Stromal cell of bone marrow (primary cell): ENCODE measurements around the gene ENPP1.
A peak's percentile ranks its signal among the peaks of the same experiment; 100 is the strongest.
"Not testable (repeated sequence)": the region's sequence is repeated elsewhere in the genome, so short reads cannot be mapped to it uniquely, and the experiment has no call there.

Experiments
- DNase-seq: peaks from one replicate; pipeline ENCODE4 v3.0.0-alpha.2; 2012; ENCODE audit warnings: low read depth

The ENPP1 gene

DNA sequence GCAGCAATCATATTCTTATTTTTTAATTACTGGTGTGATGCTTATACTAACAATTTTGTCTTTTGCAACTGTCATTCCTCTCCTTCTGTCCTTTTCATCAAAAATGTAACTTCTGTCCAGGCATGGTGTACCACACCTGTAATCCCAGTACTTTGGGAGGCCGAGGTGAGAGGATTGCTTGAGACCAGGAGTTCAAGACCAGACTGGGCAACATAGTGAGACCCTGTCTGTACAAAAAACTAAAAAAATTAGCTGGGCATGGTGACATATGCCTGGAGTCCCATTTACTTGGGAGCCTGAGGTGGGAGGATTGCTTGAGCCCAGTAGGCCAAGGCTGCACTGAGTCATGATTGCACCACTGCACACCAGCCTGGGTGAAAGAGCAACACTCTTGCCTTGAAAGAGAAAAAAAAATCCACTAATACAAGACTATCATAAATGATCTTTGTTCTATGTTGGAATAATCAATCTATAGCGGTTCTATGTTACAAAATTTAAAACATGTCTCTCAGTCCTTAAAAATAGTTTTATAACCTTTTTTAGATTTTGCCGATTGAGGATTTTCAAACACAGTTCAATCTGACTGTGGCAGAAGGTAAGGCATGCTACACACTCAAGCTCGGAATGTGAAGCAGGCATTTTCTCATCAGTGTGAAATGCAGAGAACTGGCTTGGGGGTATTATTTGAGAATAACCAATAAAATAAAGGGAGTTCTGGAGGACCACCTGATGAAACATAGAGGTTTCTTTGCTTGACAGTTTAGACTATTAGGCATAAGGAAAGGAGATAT is 70.4 kb downstream of the ENPP1 start:
- DNase-seq = no peak

DNA sequence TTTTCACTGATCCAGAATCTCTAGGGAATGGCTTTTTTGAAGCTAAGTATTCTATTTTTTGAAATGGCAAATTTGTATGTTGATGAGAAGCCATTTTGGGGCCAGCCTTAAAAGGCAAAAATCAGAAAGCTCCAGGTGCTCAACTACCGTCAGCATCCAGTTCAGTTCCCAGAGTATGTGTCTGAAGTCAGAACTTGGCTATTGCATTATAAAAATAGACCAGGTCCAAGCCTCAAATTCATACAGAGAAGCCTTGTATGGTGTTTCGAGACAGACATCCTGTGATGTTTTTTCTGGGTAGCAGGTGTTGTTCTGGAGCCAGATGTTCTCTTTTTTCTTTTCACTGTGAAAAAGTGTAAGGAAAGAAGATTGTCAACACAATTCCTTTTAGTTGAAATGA is 75.2 kb downstream of the ENPP1 start:
- DNase-seq = no peak

DNA sequence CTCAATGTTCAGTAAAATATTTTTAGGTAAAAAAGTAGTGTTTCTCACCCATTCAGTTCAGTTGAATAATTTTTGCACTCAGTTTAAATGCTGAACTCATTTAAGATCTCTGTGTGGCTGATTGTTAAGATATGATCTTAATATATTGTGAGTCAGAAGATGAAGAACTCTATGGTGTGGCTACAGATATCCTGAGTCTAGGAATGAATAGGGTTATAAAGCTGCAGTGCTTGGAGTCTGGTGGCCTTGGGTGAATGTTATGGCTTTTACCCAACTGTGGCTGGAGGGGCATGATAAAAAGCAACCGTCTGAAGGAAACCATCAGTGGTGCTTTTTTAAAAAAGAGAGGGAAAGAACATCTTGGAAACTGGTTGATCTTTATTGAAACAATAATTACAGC is 77.4 kb downstream of the ENPP1 start:
- no peak for DNase-seq

DNA sequence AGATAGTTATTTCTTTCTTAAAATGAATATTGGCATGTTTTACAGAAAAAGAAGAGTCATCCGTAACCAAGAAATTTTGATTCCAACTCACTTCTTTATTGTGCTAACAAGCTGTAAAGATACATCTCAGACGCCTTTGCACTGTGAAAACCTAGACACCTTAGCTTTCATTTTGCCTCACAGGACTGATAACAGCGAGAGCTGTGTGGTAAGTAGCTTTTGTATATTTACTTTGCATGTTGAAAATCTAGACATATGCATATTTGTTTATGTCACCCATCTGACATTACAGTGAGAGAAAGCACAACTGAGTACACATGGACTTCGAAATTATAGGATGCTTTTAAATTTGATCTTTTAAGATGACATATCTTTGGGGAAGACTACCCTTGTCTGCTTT is 78.7 kb downstream of the ENPP1 start:
- DNase-seq = no peak

DNA sequence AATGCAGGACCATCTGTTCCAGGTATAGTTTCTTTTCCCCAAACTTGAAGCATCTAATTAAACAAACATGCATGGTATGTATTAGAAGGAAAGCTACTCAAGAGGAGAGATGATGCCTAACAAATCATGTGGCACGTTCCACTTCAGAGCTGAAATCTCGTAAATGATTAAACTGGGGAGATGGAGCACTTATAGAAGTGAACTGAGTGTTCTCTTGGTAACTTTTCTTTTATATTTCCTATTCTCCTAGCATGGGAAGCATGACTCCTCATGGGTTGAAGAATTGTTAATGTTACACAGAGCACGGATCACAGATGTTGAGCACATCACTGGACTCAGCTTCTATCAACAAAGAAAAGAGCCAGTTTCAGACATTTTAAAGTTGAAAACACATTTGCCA is 82.3 kb downstream of the ENPP1 start:
- no peak for DNase-seq

DNA sequence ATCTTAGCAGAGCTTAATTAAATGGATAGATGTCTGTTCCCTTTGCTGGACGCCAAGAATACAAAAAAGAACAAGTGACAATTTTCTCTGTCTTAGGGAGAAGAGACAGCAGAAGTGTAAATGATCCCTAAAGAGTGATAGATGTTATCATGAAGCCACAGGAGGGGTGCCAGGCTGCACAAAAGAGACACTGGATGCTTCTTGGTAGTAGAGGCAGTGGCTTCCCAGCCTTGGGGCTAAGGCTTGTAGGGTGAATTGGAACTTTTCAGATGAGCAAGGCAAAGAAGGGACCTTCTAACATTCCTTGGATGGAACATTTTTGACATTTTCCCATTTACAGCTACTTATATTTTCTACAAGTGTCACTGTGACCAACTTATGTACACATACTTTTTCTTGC is 85.4 kb downstream of the ENPP1 start:
- DNase-seq = no peak

DNA sequence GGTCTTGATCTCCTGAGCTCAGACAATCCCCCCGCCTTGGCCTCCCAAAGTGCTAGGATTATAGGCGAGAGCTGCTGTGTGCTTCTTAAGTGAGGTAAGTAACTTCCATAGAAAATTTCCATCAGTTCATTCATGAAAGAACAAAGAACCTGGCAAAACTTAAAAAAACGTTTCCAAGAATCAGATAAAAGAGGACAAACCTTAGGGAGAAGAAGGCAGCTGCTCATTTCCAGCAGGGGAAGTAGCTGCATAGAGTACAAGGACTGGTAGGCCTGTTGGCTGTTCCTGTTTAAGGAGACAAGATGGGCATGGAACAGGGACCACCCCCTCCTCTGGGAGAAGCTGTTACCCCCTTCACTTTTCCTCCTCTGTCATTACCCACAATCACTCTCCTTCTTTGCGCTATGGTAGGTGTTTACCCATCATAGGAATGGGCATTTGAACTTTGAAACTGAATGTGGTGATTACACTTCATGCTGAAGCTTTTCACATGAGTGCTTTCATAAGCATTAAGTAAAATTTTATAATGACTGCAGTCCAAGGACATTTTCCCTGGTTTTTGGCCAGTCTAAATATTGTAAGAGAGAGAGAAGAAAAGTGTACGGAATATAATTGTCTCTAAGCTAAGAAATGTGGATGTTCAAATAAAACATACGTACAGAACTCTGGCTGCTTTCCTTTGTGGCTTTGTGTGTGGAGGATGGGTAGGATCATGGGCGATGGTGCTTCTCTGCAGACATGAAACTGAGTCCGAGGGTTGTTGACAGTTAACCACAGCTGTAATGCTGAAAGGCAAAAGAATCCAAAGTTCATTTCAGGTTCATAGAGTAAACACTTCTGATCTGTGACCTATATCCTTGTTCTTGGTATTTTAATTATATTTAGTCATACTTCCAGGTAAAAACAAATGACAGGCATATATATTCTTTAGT is 86.9 kb downstream of the ENPP1 start:
- no peak for DNase-seq

DNA sequence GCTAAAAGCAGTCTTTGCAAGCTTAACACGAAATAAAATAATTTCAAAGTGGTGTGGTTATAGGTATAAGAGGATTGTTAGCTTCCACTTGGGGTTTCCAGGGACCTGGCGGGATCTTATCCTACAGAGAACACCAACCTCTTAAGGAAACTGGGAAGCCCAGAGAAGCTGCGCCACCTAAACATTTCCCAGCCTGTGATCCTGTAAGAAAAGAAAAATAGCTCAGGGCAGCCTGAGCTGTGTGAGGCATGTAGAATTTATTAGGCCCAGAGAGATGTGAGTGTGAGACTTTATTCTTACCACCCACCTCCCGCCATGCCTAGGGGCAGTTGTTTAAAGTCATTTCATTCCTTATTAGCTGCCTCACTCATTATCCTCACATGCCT is 89.2 kb downstream of the ENPP1 start:
- DNase-seq = no peak

DNA sequence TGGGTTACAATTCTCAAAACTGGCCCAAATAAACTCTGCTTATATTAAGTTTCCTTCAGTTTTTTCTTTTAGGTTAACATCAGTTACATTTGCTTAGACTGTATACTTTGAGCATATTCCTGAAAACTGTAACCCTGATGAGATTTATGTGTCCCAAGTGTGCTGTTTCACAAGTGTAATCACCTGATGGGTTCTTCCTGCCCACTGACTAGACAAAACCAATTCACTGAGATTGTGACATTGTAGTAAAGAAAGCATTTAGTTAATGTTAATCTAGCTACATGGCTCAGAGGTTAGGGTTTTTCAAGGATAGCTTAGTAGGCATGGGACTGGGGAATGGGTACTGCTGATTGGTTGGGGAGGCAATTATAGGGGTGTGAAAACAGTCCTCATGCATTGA is 89.8 kb downstream of the ENPP1 start:
- DNase-seq = no peak

DNA sequence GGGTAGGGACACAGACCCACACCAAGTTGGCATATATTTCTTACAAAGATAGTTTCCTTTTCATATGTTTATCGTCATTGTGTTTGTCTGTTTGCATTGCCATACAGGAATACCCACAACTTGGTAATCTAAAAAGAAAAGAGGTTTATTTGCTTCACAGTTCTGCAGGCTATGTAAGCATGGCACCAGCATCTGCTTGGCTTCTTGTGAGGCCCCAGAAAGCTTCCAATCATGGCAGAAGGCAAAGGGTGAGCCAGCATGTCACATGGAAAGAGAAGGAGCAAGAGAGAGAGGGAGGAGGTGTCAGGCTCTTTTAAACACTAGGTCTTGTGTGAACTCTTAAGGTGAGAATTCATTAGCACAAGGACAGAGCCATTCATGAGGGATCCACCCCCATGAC is 90.9 kb downstream of the ENPP1 start:
- DNase-seq = no peak

DNA sequence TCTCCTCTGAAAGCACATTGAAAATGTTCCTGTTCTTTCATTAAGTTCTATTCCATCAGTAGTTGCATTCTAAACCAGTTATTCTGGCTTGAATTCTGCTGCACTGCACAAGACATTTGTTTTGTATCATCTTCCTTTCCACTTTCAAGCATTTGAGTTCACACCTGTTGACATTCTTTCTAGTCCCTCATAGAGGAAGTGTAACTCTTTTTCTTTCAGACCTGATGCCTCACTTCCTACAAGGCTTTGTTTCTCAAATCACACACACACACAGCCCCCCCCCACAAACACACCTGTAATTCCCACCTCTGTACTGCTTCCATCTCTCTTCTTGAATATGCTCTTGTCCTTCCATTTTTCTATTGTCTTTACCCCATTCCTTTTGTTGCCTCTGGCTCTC is 92.4 kb downstream of the ENPP1 start:
- DNase-seq = no peak

DNA sequence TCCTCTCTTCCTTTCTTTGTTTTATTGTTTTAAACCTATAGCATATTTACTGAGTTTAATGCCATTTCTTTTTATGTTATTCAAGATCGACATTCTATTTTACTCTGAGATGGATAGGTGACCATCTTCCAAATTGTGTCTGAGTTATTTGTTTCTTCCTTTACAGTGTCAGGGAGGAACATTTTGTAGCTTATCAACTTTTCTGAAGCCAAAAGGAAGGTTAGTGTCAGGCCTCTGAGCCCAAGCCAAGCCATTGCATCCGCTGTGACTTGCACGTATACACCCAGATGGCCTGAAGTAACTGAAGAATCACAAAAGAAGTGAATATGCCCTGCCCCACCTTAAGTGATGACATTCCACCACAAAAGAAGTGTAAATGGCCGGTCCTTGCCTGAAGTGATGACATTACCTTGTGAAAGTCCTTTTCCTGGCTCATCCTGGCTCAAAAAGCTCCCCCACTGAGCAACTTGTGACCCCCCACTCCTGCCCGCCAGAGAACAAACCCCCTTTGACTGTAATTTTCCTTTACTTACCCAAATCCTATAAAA is 93.6 kb downstream of the ENPP1 start:
- not testable (repeated sequence) for DNase-seq

DNA sequence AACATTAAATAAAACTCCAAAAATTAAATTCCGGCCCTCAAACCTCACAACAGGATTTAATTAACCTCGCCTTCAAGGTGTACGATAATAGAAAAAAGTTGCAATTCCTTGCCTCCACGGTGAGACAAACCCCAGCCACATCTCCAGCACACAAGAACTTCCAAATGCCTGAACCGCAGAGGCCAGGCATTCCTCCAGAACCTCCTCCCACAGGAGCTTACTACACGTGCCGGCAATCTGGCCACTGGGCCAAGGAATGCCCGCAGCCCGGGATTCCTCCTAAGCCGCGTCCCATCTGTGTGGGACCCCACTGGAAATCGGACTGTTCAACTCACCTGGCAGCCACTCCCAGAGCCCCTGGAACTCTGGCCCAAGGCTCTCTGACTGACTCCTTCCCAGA is 95.9 kb downstream of the ENPP1 start:
- DNase-seq = not testable (repeated sequence)

DNA sequence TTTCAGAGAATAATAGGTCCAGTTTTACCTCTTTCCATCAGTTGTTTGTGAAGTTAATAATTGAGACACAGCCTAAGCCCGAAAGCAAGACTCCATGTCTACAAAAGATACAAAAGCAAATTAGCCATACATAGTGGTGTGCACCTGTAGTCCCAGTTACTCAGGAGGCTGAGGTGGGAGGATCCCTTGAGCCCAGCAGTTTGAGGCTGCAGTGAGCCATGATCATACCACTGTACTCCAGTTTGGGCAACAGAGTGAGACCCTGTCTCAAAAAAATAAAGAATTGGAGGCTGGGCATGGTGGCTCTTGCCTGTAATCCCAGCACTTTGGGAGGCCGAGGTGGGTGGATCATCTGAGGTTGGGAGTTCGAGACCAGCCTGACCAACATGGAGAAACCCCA is 101.0 kb downstream of the ENPP1 start:
- DNase-seq = not testable (repeated sequence)

DNA sequence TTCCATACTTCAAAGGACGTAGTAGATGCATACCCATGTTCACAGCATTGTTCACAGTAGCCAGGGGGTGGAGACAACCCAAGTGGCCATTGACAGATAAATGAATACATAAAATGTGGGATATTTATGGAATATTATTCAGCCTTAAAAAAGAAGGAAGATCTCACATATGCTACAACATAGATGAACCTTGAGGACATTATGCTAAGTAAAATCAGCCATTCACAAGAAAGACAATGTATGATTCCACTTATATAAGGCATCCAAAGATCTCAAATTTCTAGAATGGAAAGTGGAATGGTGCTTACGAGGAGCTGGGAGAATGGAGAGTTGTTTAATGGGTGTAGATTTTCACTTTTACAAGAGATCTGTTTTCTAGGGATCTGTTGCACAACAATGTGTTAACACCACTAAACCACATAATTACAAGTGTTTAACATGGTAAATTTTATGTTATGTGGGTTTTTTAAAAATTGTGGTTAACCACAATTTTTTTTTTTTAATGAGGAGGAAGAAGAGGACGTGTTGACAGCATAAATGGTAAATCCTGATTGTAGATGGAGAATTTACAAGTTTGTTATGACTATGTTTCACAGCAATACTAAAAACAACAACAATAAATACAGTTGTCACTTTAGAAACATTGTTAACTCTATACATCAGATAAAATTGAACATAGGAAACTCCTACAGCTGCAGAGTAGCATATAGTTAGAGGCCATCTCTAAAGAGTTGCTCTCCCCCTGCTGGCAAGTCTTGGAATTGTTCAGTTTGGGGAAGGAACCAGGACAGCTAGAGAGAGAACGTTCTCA is 101.8 kb downstream of the ENPP1 start:
- peak; percentile 61 for DNase-seq

DNA sequence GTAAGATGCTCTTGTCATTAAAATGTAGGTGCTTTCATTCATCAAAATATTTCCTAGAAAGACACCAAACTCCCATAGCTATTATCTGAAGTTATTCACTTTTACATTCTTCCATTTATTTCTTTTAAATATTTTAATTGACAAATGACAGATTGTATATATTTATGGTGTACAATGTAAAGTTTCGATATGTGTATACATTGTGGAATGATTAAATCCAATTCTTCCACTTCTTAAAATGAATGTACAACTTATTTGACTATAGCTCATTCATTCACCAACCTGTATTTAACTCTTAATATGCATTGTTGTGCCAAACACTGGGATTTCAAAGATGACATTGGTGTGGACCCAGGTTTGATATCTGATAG is 102.4 kb downstream of the ENPP1 start:
- DNase-seq = no peak

DNA sequence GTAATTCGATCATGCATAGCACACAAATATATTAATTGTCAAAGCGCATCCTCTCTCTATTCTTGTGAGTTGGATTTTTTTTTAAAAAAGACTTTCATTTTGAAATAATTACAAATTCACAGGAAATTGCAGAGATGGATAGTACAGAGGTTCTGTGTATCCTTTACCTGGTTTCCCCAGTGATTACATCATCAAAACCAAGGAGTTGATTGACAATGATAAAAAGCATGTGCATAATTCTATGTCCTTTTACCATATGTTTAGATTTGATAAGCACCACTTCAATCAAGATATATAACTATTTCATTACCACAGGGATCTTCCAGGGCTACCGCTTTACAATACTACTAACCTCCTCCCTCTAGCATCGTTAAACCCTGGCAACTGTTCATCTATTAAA is 103.1 kb downstream of the ENPP1 start:
- no peak for DNase-seq

DNA sequence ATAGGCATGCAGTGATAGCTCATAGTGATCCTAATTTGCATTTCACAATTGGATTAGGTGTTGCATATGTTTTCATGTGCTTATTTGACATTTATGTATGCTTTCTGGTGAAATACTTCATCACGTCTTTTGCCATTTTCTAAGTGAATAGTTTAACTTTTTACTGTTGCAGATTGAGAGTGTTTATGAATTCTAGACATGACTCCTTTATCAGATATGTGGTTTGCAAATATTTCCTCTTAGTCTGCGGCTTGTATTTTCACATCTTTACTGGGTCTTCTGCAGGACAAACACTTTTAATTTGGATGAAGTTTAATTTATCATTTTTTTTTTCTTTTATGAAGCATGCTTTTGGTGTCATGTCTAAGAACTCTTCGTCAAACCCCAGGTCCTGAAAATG is 104.1 kb downstream of the ENPP1 start:
- no peak for DNase-seq

DNA sequence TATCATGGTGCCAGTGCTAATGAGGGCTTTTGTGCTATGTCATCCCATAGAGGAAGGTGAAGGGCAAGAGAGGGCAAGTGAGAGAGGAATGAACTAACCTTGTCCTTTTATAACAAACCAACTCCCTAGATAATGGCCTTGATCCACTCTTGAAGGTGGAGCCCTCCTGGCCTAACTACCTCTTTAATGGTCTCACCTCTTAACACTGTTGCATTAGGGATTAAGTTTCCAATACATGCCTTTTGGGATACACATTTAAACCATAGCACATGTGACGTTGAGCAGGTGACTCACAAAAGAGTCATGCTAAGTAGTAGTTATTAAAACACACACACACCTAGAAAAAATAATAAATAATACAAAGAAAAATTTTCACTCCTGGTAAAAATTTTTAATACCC is 106.4 kb downstream of the ENPP1 start:
- peak; percentile 16 for DNase-seq

DNA sequence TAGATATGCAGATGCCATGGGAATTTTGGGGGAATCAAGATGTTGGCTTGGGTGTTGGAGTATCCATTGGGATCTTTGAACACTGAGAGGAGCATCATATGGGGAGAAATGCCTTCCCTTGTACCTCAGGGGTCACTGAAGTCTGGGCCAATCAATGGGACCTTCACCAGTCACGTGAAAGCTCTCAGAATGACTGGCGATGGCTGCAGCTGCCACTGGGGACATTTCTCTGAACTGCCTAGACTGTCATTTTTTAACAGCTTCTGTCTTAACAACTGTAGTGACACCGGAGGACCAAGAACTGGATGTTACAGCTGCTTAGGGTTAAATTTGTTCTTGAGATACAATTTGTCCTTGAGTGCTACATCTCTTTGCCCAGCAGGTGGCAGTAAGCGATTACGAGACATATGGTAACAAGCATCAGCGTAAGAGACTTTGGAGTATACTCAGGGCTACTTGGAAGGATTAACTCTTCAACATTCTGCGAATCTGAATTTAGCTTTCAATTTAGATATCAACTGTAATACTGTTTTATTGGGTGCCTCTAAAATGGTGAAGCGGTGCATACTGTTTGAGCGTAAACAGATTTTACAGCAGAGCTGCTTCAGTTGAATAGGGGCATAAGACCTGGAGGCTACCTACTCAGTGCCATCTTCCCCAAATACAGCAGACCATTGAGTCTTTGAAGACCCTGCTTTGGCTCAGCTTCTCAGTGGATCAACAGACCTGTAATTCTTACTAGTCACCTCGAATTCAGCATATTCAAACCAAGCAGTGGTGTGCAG is 107.3 kb downstream of the ENPP1 start:
- peak; percentile 63 for DNase-seq

DNA sequence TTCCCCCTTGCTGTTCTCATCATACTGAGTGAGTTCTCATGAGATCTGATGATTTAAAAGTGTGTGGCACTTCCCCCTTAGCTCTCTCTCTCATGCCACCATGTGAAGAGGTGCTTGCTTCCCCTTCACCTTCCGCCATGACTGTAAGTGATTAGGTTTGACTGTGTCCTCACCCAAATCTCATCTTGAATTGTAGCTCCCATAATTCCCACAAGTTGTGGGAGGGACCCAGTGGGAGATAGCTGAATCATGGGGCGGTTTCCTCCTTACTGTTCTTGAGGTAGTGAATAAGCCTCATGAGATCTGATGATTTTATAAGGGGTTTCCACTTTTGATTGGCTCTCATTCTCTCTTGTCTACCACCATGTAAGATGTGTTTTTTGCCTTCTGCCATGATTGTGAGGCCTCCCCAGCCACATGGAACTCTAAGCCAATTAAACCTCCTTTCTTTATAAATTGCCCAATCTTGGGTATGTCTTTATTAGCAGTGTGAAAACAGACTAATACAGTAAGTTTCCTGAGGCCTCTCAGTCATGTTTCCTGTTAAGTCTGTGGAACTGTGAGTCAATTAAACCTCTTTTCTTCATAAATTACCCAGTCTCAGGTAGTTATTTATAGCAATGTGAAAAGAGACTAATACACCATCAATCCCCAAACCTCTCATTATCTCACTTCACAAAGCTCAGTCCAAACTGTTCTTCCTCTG is 108.4 kb downstream of the ENPP1 start:
- DNase-seq = not testable (repeated sequence)
